GM12872 (cell line): ENCODE data around the gene PSMC3IP.
A peak's percentile ranks its signal among the peaks of the same experiment; 100 is the strongest.

Experiments
- TF ChIP-seq, protein P1 (sequence below): IDR thresholded peaks from 3 replicates; pipeline ENCODE4 v1.5.1; 2011; ENCODE audit warnings: low read depth, mild to moderate bottlenecking, low read length, moderate library complexity; ENCODE audit not compliant: insufficient read depth

PSMC3IP gene

DNA sequence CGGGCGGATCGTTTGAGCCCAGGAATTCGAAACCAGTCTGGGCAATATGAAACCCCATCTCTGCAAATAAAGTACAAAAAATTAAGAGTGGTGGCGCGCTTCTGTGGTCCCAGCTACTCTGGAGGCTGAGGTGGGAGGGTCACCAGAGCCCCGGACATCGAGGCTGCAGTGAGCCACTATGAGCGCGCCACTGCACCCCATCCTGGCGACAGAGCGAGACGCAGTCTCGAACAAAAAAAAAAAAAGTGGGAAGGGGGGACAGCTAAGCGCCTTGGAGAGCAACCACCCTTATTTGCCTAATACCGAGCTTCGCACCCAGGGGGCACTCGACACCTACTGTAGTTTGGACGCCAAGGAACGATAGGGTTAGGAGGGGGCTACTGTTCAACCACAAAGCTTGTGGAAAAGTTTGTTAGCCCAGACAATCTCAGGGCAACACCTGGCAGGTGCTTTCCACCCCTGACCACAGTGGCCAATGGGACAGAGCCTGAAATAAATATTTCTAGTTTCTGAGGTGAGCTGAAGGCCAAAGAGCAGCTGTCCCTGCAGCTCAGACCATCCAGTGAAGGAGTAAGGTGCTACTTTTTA lies 847 bp upstream of the PSMC3IP start:
- TF ChIP-seq, protein P1, sequence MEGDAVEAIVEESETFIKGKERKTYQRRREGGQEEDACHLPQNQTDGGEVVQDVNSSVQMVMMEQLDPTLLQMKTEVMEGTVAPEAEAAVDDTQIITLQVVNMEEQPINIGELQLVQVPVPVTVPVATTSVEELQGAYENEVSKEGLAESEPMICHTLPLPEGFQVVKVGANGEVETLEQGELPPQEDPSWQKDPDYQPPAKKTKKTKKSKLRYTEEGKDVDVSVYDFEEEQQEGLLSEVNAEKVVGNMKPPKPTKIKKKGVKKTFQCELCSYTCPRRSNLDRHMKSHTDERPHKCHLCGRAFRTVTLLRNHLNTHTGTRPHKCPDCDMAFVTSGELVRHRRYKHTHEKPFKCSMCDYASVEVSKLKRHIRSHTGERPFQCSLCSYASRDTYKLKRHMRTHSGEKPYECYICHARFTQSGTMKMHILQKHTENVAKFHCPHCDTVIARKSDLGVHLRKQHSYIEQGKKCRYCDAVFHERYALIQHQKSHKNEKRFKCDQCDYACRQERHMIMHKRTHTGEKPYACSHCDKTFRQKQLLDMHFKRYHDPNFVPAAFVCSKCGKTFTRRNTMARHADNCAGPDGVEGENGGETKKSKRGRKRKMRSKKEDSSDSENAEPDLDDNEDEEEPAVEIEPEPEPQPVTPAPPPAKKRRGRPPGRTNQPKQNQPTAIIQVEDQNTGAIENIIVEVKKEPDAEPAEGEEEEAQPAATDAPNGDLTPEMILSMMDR: peak; percentile 86

DNA sequence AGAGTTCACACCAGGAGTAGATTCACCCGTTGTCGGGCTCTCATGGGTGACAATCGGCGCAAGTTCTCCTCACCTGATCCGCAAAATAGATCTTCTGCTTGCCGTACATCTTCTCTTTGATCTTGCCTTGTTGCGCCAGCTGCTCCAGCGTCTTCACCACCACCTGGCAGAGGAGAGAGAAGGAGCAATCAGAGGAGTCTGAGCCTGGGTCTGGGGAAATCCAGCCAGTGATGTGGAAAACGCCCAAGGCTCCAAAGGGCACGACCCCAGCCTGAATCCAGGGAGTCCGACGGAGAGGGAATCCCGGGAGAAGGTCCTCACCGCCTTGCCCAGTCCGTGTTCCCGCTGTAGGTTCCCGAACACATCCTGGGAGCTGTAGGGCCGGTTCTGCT lies 393 bp downstream of the PSMC3IP start:
- TF ChIP-seq, protein P1: no peak

- TF ChIP-seq, protein P1: no peak
These were observed 3.1 kb downstream of the PSMC3IP start for GRCh38 chr17:42574463-42574862.

- TF ChIP-seq, protein P1: no peak
These were observed 4.4 kb downstream of the PSMC3IP start for GRCh38 chr17:42573095-42573494.

DNA sequence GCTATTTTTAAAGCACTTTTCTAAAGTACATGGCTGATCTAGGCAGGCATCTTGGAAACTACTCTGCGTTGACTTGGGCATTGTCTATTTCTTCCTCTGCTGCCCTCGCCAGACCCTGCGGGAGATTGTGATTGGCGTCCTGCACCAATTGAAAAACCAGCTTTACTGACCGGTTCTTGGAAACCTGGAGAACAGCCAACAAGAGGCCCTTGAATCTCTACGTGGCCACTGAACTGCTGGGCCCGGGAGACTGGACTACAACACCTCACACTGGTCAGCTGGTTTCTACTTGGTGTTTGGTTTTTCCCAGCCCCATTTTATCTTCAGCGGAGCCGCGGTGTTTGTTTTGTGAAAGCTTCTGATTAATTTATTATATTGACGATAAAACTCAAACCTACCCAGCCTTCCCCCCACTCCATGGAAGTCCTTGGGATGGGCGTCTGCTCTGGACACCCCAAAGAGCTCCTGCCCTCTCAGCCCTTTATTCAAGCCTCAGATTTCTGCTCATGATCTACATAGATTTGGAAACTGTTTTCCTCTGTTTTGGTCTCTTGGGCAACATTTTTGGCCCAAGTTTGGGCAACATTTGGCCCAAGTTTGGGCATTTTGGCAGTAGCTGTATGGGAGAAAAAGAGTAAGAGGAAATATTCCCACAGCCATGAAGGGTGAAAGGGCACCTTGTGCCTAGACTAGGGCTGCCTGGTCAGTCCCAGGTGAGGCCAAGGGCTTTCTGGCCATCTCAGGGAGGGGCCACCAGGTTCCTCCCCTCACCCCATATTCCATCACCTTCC lies 5.9 kb downstream of the PSMC3IP start:
- TF ChIP-seq, protein P1: no peak

- TF ChIP-seq, protein P1: no peak
These were observed 9.0 kb downstream of the PSMC3IP start for GRCh38 chr17:42568341-42569111.

- TF ChIP-seq, protein P1: no peak
These were observed 10.5 kb downstream of the PSMC3IP start, which contains the start of gene MLX for GRCh38 chr17:42566883-42567573. Gene MLX (plus strand): TSS chr17:42567100. CDS start chr17:42567125, 25 bp downstream.
